Caco-2 (cell line): ENCODE measurements around the gene FRS2. TPM values are rescaled to one million over a fixed set of nuclear protein-coding genes. Genes with fewer than 3 reads are reported as not detected.

Experiments used
- BruUV-seq: library from RNA; stranded (reverse); fragments of 400-500 nt; replicated peaks from 2 replicates; lab custom pipeline; 2021; lab: Mats Ljungman, UMichigan
- CTCF ChIA-PET: fragments of 300-600 bp; sonication (Branson Sonifier 250); formaldehyde crosslinking; loops from one replicate; lab custom pipeline; 2022; ENCODE audit warnings: antibody characterized with exemption; lab: Charles Lee
- POLR2A ChIA-PET: fragments of 300-600 bp; sonication (Branson Sonifier 250); formaldehyde crosslinking; loops from one replicate; lab custom pipeline; 2022; ENCODE audit warnings: antibody characterized with exemption; lab: Charles Lee
- DNase-seq, 2 experiments: peaks; one replicate each; pipeline versions ENCODE4 v3.0.0 to v3.0.0-alpha.2; 2020 to 2022
- H3K27me3 ChIP-seq: replicated peaks from 2 replicates; pipeline ENCODE4 v1.6.0; 2011; ENCODE audit warnings: low read length; ENCODE audit not compliant: control insufficient read depth, insufficient read depth
- H3K36me3 ChIP-seq: 2 replicates; pipeline ENCODE4 v1.5.1; 2011; ENCODE audit warnings: low read length; ENCODE audit not compliant: control insufficient read depth, insufficient read depth
- H3K4me1 ChIP-seq: fragments of 250-450 bp; sonication (Bioruptor Pico); 2 replicates; pipeline ENCODE4 v1.5.1; 2020; ENCODE audit warnings: mild to moderate bottlenecking
- H3K4me3 ChIP-seq: 2 replicates; pipeline ENCODE4 v1.5.1; 2011; ENCODE audit warnings: low read depth, mild to moderate bottlenecking, control low read depth, low read length
- H3K9me3 ChIP-seq: fragments of 250-450 bp; sonication (Bioruptor Pico); 2 replicates; pipeline ENCODE4 v1.5.1; 2020; ENCODE audit warnings: mild to moderate bottlenecking, moderate library complexity
- H3K27ac Mint-ChIP-seq: one replicate; pipeline ENCODE4 v1.8.0; 2022; ENCODE audit warnings: mixed read lengths; ENCODE audit not compliant: unreplicated experiment
- H3K27me3 Mint-ChIP-seq: one replicate; pipeline ENCODE4 v1.8.0; 2022; ENCODE audit warnings: mixed read lengths; ENCODE audit not compliant: insufficient read depth, unreplicated experiment
- H3K36me3 Mint-ChIP-seq: one replicate; pipeline ENCODE4 v1.8.0; 2022; ENCODE audit warnings: mild to moderate bottlenecking, mixed read lengths; ENCODE audit not compliant: insufficient read depth, unreplicated experiment
- H3K4me1 Mint-ChIP-seq: one replicate; pipeline ENCODE4 v1.8.0; 2022; ENCODE audit warnings: low read depth, mixed read lengths; ENCODE audit not compliant: unreplicated experiment
- H3K4me3 Mint-ChIP-seq: one replicate; pipeline ENCODE4 v1.8.0; 2022; ENCODE audit warnings: mild to moderate bottlenecking, moderate library complexity, mixed read lengths; ENCODE audit not compliant: unreplicated experiment
- H3K9me3 Mint-ChIP-seq: one replicate; pipeline ENCODE4 v1.8.0; 2022; ENCODE audit warnings: mixed read lengths; ENCODE audit not compliant: unreplicated experiment
- intact Hi-C: fragments of 100-400 bp; cut with micrococcal nuclease; formaldehyde crosslinking; loops from one replicate; pipeline ENCODE4 v1.10.0; 2022; ENCODE audit not compliant: unreplicated experiment
- total RNA-seq: library from RNA; stranded (reverse); gene quantifications from 2 replicates; pipeline ENCODE4 v1.2.3, GENCODE V29; 2022
- TF ChIP-seq, protein P1 (sequence below), 2 experiments: fragments of 200-600 bp in 1 of 2; IDR thresholded peaks; 1 replicate in 1 of 2; 2 replicates in 1 of 2; pipeline versions ENCODE4 v1.5.1 to v1.8.0; 2011 to 2022; ENCODE audit warnings: antibody characterized with exemption in 1 of 2, control low read depth in 1 of 2, inconsistent platforms in 1 of 2, low read depth in 1 of 2, low read length in 1 of 2, mild to moderate bottlenecking in 1 of 2, moderate library complexity in 1 of 2; ENCODE audit not compliant: insufficient read depth in 1 of 2, severe bottlenecking in 1 of 2, unreplicated experiment in 1 of 2

The FRS2 gene
- total RNA-seq, 1 experiment from 2014 or later, result 82.3 TPM

DNA sequence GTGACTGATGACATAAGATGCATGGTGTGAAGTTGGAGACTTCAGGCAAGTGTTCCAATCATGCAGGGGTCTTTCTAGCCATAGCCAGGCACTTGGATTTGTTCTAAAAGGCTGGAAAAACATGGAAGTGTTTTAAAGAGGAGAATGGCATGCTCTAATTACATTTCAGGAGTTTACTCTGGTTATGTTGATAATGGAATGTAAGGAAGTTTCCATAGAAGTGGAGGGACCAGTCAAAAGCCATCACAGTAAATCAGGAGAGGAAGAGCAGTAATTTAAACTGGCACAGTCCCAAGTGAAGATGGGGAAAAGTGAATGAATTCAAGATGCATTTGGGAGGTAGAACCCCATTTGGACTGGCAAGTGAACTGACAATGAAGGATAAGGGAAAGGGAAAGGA, 13.9 kb upstream of the FRS2 start:
- intact Hi-C loops, result no loop called here
- Mint-ChIP-seq H3K4me1 (peaks cover 27% of the 10 kb centered on the region), H3K4me3 (no peak overlapping the region), H3K9me3 (no peaks in the 10 kb centered on the region), H3K27ac (no peak overlapping the region), H3K27me3 (no peaks in the 10 kb centered on the region), H3K36me3 (no peaks in the 10 kb centered on the region)
- DNase-seq, result no peak
- H3K27me3 ChIP-seq, result no peaks in the 10 kb centered on the region
- no peaks in the 10 kb centered on the region for H3K36me3 ChIP-seq
- ChIA-PET CTCF (no interaction called here), POLR2A (no interaction called here)
- no peaks in the 10 kb centered on the region for H3K4me1 ChIP-seq
- BruUV-seq, result no TSS peak
- TF ChIP-seq, protein P1, sequence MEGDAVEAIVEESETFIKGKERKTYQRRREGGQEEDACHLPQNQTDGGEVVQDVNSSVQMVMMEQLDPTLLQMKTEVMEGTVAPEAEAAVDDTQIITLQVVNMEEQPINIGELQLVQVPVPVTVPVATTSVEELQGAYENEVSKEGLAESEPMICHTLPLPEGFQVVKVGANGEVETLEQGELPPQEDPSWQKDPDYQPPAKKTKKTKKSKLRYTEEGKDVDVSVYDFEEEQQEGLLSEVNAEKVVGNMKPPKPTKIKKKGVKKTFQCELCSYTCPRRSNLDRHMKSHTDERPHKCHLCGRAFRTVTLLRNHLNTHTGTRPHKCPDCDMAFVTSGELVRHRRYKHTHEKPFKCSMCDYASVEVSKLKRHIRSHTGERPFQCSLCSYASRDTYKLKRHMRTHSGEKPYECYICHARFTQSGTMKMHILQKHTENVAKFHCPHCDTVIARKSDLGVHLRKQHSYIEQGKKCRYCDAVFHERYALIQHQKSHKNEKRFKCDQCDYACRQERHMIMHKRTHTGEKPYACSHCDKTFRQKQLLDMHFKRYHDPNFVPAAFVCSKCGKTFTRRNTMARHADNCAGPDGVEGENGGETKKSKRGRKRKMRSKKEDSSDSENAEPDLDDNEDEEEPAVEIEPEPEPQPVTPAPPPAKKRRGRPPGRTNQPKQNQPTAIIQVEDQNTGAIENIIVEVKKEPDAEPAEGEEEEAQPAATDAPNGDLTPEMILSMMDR (IDR thresholded peaks at IDR 0.05; ENCODE audit: insufficient read depth in 1 of 2, low read depth in 1 of 2, low read length in 1 of 2, severe bottlenecking in 1 of 2, unreplicated experiment in 1 of 2), result no peak
- H3K4me3 ChIP-seq, result no peak overlapping the region
- H3K9me3 ChIP-seq, result no peaks in the 10 kb centered on the region

DNA sequence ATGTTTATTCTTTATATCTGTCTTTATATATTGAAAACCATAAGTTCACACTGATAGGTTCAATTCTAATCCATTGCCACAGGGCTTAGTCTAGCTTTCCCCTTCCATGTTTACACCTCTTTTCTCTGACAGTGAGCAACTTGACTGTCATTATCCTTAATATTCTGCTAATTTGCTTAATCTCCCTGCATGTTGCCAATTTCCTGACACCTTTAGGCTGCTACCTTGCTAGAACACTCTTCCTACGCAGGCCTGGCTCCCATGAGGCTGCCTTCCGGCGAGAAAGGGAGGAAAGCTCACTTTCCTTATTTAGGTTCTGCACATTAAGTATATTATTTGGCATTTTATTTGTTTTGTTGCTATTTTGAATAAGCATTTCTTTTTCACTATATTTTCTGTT, 12.8 kb upstream of the FRS2 start:
- Mint-ChIP-seq H3K4me3 (no peak overlapping the region), H3K36me3 (no peaks in the 10 kb centered on the region), H3K9me3 (no peaks in the 10 kb centered on the region), H3K27ac (no peak overlapping the region), H3K4me1 (peaks cover 22% of the 10 kb centered on the region), H3K27me3 (no peaks in the 10 kb centered on the region)
- no peak overlapping the region for H3K4me3 ChIP-seq
- no peaks in the 10 kb centered on the region for H3K36me3 ChIP-seq
- TF ChIP-seq, protein P1 (IDR thresholded peaks at IDR 0.05; ENCODE audit: insufficient read depth in 1 of 2, low read depth in 1 of 2, low read length in 1 of 2, severe bottlenecking in 1 of 2, unreplicated experiment in 1 of 2), result no peak
- ChIA-PET CTCF (no interaction called here), POLR2A (interaction anchor here (0.6 kb wide), 1 partner anchor 8 kb away, joined by 3 read pairs; no protein-coding TSS in a partner anchor)
- intact Hi-C loops, result no loop called here
- BruUV-seq, result no TSS peak
- DNase-seq, result no peak
- H3K27me3 ChIP-seq, result no peaks in the 10 kb centered on the region
- H3K9me3 ChIP-seq, result no peaks in the 10 kb centered on the region
- H3K4me1 ChIP-seq, result no peaks in the 10 kb centered on the region

DNA sequence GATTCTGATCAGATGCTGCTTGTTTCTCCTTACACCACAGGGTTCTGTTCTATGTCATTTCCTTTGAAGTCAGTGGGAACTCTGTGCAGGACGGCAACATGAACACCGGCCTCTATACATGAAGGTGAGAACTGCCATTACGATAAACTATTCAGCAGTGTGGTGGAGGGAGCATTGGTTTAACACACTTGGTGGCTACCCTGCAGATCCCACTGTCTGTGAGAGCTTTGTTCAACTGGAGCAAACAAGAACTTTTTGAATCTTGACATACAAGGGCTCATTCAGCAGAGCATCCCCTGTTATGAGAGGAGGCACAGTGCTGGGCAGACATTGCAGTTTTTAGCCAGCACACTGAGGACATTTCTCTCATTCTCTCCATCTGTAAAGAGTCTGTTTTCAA, 10.7 kb upstream of the FRS2 start:
- no TSS peak for BruUV-seq
- Histone ChIP-seq H3K4me1 (no peaks in the 10 kb centered on the region), H3K9me3 (no peaks in the 10 kb centered on the region), H3K4me3 (no peak overlapping the region), H3K36me3 (no peaks in the 10 kb centered on the region), H3K27me3 (no peaks in the 10 kb centered on the region)
- TF ChIP-seq, protein P1 (IDR thresholded peaks at IDR 0.05; ENCODE audit: insufficient read depth in 1 of 2, low read depth in 1 of 2, low read length in 1 of 2, severe bottlenecking in 1 of 2, unreplicated experiment in 1 of 2), result no peak
- POLR2A ChIA-PET, result no interaction called here
- Mint-ChIP-seq H3K27ac (no peak overlapping the region), H3K4me1 (peaks cover 13% of the 10 kb centered on the region), H3K27me3 (no peaks in the 10 kb centered on the region), H3K36me3 (no peaks in the 10 kb centered on the region), H3K4me3 (no peak overlapping the region), H3K9me3 (no peaks in the 10 kb centered on the region)
- intact Hi-C loops, result no loop called here
- no peak for DNase-seq
- CTCF ChIA-PET, result no interaction called here
